GM12878 (cell line): Measurements from ENCODE around the gene THNSL1. TPM values are rescaled to one million over a fixed set of nuclear protein-coding genes. Genes with fewer than 3 reads are reported as not detected.

Experiments used
- ATAC-seq: fragments of 200-7000 bp; cut with Tn5 transposase; 3 replicates; pipeline ENCODE4 v1.9.1; 2020; ENCODE audit warnings: mild to moderate bottlenecking, moderate library complexity
- BruUV-seq: library from RNA; stranded (reverse); fragments of 400-500 nt; replicated peaks from 2 replicates; lab custom pipeline; 2021; lab: Mats Ljungman, UMichigan
- CTCF ChIA-PET: fragments of 300-600 bp; sonication (Branson Sonifier 250); formaldehyde crosslinking; extraction: SDS; loops from one replicate; lab custom pipeline; 2021; ENCODE audit warnings: inconsistent platforms; lab: Yijun Ruan, JAX
- POLR2A ChIA-PET: fragments of 350-600 bp; formaldehyde crosslinking; extraction: SDS; loops from one replicate; lab custom pipeline; 2021; ENCODE audit warnings: inconsistent platforms; lab: Charles Lee
- RAD21 ChIA-PET: fragments of 300-600 bp; sonication (Branson Sonifier 250); formaldehyde crosslinking; loops from one replicate; lab custom pipeline; 2023; ENCODE audit warnings: antibody characterized with exemption; ENCODE audit not compliant: unreplicated experiment; lab: Charles Lee
- SMC1A ChIA-PET: fragments of 300-600 bp; sonication (Branson Sonifier 250); formaldehyde crosslinking; loops from one replicate; lab custom pipeline; 2023; ENCODE audit not compliant: unreplicated experiment, uncharacterized antibody; lab: Charles Lee
- DNase-seq: peaks from one replicate; pipeline ENCODE4 v3.0.0-alpha.2; 2011; ENCODE audit warnings: low read depth, low spot score
- FAIRE-seq: peaks from 3 replicates; lab custom pipeline; 2011; peaks lifted over from hg19 to GRCh38; lab: Jason Lieb, UNC
- H2AFZ ChIP-seq: 2 replicates; pipeline ENCODE4 v1.6.0; 2011; ENCODE audit warnings: low read depth, low read length, control low read depth; ENCODE audit not compliant: control insufficient read depth
- H3K27ac ChIP-seq: 2 replicates; pipeline ENCODE4 v1.5.1; 2011; ENCODE audit warnings: control low read depth; ENCODE audit not compliant: control insufficient read depth, insufficient read depth
- H3K27me3 ChIP-seq, 2 experiments: replicated peaks in 1 of 2; 2 replicates each; pipeline versions ENCODE4 v1.6.0 to v1.6.1; 2011; ENCODE audit warnings: low read length in 1 of 2; ENCODE audit not compliant: control insufficient read depth in 2 of 2, insufficient read depth in 2 of 2
- H3K36me3 ChIP-seq, 2 experiments: 2 replicates each; pipeline ENCODE4 v1.5.1; 2011; ENCODE audit warnings: low read length in 1 of 2; ENCODE audit not compliant: control insufficient read depth in 2 of 2, insufficient read depth in 2 of 2
- H3K4me1 ChIP-seq: 2 replicates; pipeline ENCODE4 v1.6.1; 2011; ENCODE audit warnings: mild to moderate bottlenecking, low read length, moderate library complexity, mixed read lengths; ENCODE audit not compliant: control insufficient read depth, insufficient read depth
- H3K4me2 ChIP-seq: 2 replicates; pipeline ENCODE4 v1.6.0; 2011; ENCODE audit warnings: control low read depth; ENCODE audit not compliant: control insufficient read depth, insufficient read depth
- H3K4me3 ChIP-seq: fragments of 200-600 bp; sonication (generic); 2 replicates; pipeline ENCODE4 v1.5.1; 2016
- H3K79me2 ChIP-seq: 2 replicates; pipeline ENCODE4 v1.6.0; 2011; ENCODE audit warnings: low read length; ENCODE audit not compliant: control insufficient read depth, insufficient read depth
- H3K9ac ChIP-seq: 2 replicates; pipeline ENCODE4 v1.8.0; 2011; ENCODE audit warnings: low read length, control low read depth, mixed read lengths; ENCODE audit not compliant: control insufficient read depth, insufficient read depth
- H3K9me3 ChIP-seq: replicated peaks from 3 replicates; pipeline ENCODE4 v1.5.1; 2011; ENCODE audit warnings: mild to moderate bottlenecking, low read length; ENCODE audit not compliant: control insufficient read depth, insufficient read depth
- H4K20me1 ChIP-seq: 2 replicates; pipeline ENCODE4 v1.6.0; 2011; ENCODE audit not compliant: control insufficient read depth, insufficient read depth
- MEF2A ChIP-seq: IDR thresholded peaks from 2 replicates; pipeline ENCODE4 v1.6.1; 2011; ENCODE audit warnings: low read depth, mild to moderate bottlenecking, low read length, moderate library complexity; ENCODE audit not compliant: insufficient read depth
- NKRF ChIP-seq: fragments of 450-650 bp; conservative IDR thresholded peaks from 2 replicates; pipeline ENCODE4 v1.6.1; 2017; ENCODE audit warnings: mild to moderate bottlenecking, moderate library complexity
- SMAD1 ChIP-seq: fragments of 450-650 bp; IDR thresholded peaks from 2 replicates; pipeline ENCODE4 v1.6.1; 2018; ENCODE audit warnings: mild to moderate bottlenecking, low read depth; ENCODE audit not compliant: partially characterized antibody
- SMAD5 ChIP-seq: IDR thresholded peaks from 2 replicates; pipeline ENCODE4 v1.6.1; 2016; ENCODE audit warnings: antibody characterized with exemption, low read depth
- YBX1 ChIP-seq: fragments of 450-650 bp; IDR thresholded peaks from 2 replicates; pipeline ENCODE4 v1.6.1; 2016; ENCODE audit warnings: antibody characterized with exemption
- ZBED1 ChIP-seq: IDR thresholded peaks from 2 replicates; pipeline ENCODE4 v1.6.1; 2016; ENCODE audit warnings: borderline replicate concordance
- WGBS: methylation state at CpG from one replicate; pipeline ENCODE4 v1.1.6; 2016; ENCODE audit warnings: low lambda C conversion rate; ENCODE audit not compliant: insufficient replicate concordance, insufficient coverage; ENCODE audit errors: missing lambda C conversion rate; 5-methylcytosine and 5-hydroxymethylcytosine counted together
- in situ Hi-C: fragments of 300-500 bp; cut with MboI; formaldehyde crosslinking; loops from 9 replicates; pipeline ENCODE4 v1.14.3; 2018; ENCODE audit warnings: mixed read lengths
- intact Hi-C: fragments of 100-400 bp; cut with micrococcal nuclease; formaldehyde crosslinking; loops from one replicate; pipeline ENCODE4 v1.14.2; 2022; ENCODE audit not compliant: unreplicated experiment
- polyA plus RNA-seq, 11 experiments: library from polyadenylated mRNA; depleted of rRNA in 4 of 11; unstranded in 6 of 11; stranded (reverse) in 5 of 11; fragments of >200 nt; fragmentation: Nextera tagmentation in 4 of 11; fragmentation: Illumina TruSeq in 1 of 11; extraction: Ambion mirVana in 4 of 11; extraction: Trizol in 1 of 11; gene quantifications; 1 replicate in 1 of 11; 2 replicates in 10 of 11; pipeline versions ENCODE4 v1.2.1 to v1.2.3, GENCODE V29; 2011 to 2016; ENCODE audit warnings: inconsistent platforms in 2 of 11, missing spikeins in 2 of 11, low read depth in 1 of 11
- total RNA-seq, 4 experiments: library from RNA; depleted of rRNA in 3 of 4; stranded (reverse); fragments of >200 nt in 3 of 4; fragmentation: Illumina TruSeq in 1 of 4; extraction: Trizol in 1 of 4; gene quantifications; 2 replicates each; pipeline versions ENCODE4 v1.2.1 to v1.2.3, GENCODE V29; 2013 to 2021
- TF ChIP-seq, protein P1 (sequence below): fragments of 450-650 bp; IDR thresholded peaks from 2 replicates; pipeline ENCODE4 v1.6.1; 2017; ENCODE audit warnings: mild to moderate bottlenecking, moderate library complexity

The THNSL1 gene
- total and polyA plus RNA-seq, 10 of the 15 experiments (the other 5 are each of a cell fraction or from before 2014, with no cell fraction given) = 4.2 to 17.5 (median 6.2) TPM

DNA sequence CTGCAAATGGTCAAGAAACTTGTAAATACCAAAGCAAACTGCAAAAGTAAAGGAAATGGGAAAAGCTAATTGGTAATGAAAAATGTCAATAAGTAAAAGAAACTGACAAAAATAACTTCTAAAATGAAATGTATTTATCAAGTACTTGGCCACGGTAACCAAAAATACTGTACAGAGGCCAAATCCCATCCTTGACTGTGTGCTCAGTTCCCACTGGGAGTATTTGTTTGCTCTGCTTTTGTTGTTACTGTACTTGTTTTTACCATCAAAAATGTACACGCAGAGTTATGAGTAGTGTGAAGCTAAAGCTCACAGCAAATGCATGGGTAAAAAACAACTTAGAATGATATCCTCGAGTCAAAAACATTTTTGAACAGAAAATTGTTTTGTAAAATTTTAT lies 31.5 kb upstream of the THNSL1 start:
- intact Hi-C loops (loop anchor here (5.0 kb wide), 1 partner anchor 83 kb away; no protein-coding TSS in a partner anchor), in situ Hi-C loops (no loop called here)
- POLR2A ChIA-PET = no interaction called here
- RAD21 ChIA-PET = interaction anchor here (4.3 kb wide), 1 partner anchor 55 kb away, joined by 18 read pairs; no protein-coding TSS in a partner anchor
- FAIRE-seq (no peak), ATAC-seq (no peak), DNase-seq (no peak)
- no peak overlapping the region for H2AFZ ChIP-seq
- no TSS peak for BruUV-seq
- no peak overlapping the region for H3K27ac ChIP-seq
- H3K27me3 ChIP-seq = no peaks in the 10 kb centered on the region
- H3K4me2 ChIP-seq = no peak overlapping the region
- 35% methylated on average over 3 of the region's 3 CpGs for WGBS
- peaks cover 4% of the 10 kb centered on the region for H3K4me1 ChIP-seq
- SMC1A ChIA-PET = interaction anchor here (0.8 to 8.1 kb wide), 7 partner anchors 33 to 342 kb away, joined by 3 to 44 read pairs (median 4); no protein-coding TSS in a partner anchor
- H3K9ac ChIP-seq = no peak overlapping the region
- H3K36me3 ChIP-seq = no peaks in the 10 kb centered on the region
- no peaks in the 10 kb centered on the region; the same call in 2 of the 3 replicates for H3K9me3 ChIP-seq
- TF ChIP-seq, protein P1, sequence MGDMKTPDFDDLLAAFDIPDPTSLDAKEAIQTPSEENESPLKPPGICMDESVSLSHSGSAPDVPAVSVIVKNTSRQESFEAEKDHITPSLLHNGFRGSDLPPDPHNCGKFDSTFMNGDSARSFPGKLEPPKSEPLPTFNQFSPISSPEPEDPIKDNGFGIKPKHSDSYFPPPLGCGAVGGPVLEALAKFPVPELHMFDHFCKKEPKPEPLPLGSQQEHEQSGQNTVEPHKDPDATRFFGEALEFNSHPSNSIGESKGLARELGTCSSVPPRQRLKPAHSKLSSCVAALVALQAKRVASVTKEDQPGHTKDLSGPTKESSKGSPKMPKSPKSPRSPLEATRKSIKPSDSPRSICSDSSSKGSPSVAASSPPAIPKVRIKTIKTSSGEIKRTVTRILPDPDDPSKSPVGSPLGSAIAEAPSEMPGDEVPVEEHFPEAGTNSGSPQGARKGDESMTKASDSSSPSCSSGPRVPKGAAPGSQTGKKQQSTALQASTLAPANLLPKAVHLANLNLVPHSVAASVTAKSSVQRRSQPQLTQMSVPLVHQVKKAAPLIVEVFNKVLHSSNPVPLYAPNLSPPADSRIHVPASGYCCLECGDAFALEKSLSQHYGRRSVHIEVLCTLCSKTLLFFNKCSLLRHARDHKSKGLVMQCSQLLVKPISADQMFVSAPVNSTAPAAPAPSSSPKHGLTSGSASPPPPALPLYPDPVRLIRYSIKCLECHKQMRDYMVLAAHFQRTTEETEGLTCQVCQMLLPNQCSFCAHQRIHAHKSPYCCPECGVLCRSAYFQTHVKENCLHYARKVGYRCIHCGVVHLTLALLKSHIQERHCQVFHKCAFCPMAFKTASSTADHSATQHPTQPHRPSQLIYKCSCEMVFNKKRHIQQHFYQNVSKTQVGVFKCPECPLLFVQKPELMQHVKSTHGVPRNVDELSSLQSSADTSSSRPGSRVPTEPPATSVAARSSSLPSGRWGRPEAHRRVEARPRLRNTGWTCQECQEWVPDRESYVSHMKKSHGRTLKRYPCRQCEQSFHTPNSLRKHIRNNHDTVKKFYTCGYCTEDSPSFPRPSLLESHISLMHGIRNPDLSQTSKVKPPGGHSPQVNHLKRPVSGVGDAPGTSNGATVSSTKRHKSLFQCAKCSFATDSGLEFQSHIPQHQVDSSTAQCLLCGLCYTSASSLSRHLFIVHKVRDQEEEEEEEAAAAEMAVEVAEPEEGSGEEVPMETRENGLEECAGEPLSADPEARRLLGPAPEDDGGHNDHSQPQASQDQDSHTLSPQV = no peak
- TF ChIP-seq SMAD5 (no peak), ZBED1 (no peak), NKRF (no peak), SMAD1 (no peak), MEF2A (no peak), YBX1 (no peak)
- CTCF ChIA-PET = interaction anchor here (0.7 to 2.1 kb wide), 4 partner anchors 11 to 342 kb away, joined by 3 to 11 read pairs (median 7); no protein-coding TSS in a partner anchor
- H4K20me1 ChIP-seq = no peaks in the 10 kb centered on the region
- H3K4me3 ChIP-seq = no peak overlapping the region
- H3K79me2 ChIP-seq = no peaks in the 10 kb centered on the region
